Measurements from ENCODE around the gene GALNT1. TPM values are rescaled to one million over a fixed set of nuclear protein-coding genes. Genes with fewer than 3 reads are reported as not detected.

GALNT1 gene
- total and polyA plus RNA-seq, 2 donors (not counting 1 experiment from before 2014, with no cell fraction given) = 7.5 to 51.3 TPM

DNA sequence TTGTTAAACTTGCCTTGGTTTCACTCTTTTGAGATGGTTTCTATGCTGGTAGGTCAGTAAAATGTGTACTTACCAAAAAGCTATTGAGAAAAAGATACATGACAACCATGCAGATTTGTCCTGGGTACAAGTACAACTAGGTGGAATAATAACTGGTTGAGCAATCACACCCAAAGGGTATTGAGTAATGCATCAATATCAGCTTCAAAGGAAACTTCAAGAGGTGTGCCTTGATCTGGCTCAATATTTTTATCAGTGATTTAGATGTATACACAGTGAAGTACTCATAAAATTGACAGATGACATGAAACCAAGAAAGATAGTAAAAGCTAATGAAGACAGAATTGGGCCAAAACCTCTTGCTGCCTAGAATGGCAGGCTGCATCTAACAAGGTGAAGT lies 21.7 kb upstream of the GALNT1 start:
- Histone ChIP-seq H3K4me3 (ENCODE audit: control extremely low read depth in 1 of 5, extremely low read depth in 1 of 5, insufficient read depth in 1 of 5, low read depth in 2 of 5, low read length in 4 of 5) (no peak overlapping the region), H3K9me3 (ENCODE audit: control extremely low read depth in 1 of 3, control insufficient read depth in 2 of 3, insufficient read depth in 1 of 3, low read length in 2 of 3) (no peaks in the 10 kb centered on the region), H3K79me2 (ENCODE audit: control insufficient read depth, insufficient read depth, low read length) (no peaks in the 10 kb centered on the region), H3K4me2 (replicated peaks; ENCODE audit: low read depth, low read length, poor library complexity, severe bottlenecking) (no peak overlapping the region), H3K4me1 (ENCODE audit: control insufficient read depth in 2 of 2, insufficient read depth in 2 of 2, low read length in 2 of 2) (peaks cover 2 to 5% of the 10 kb centered on the region in 2 donors), H3K36me3 (replicated peaks in 1 of 2; ENCODE audit: control extremely low read depth in 1 of 2, control insufficient read depth in 1 of 2, extremely low read depth in 1 of 2, insufficient read depth in 2 of 2, low read length in 1 of 2) (no peaks in the 10 kb centered on the region), H2AFZ (ENCODE audit: insufficient read depth, low read depth, low read length, poor library complexity, severe bottlenecking) (no peak overlapping the region), H3K27me3 (replicated peaks in 1 of 4; ENCODE audit: control extremely low read depth in 1 of 4, control insufficient read depth in 3 of 4, insufficient read depth in 4 of 4, low read length in 3 of 4) (no peaks in the 10 kb centered on the region), H4K20me1 (ENCODE audit: control insufficient read depth, insufficient read depth, low read length, poor library complexity, severe bottlenecking) (no peaks in the 10 kb centered on the region), H3K27ac (ENCODE audit: low read length in 2 of 2) (no peak overlapping the region), H3K9ac (ENCODE audit: low read length) (no peak overlapping the region)
- ChIA-PET CTCF (no interaction called here), POLR2A (no interaction called here)
- H3K27ac Mint-ChIP-seq = no peak overlapping the region
- TF ChIP-seq CTCF (IDR thresholded peaks at IDR 0.05) (no peak), EZH2 (IDR thresholded peaks at IDR 0.05; ENCODE audit: borderline replicate concordance, insufficient read depth, low read depth, low read length, poor library complexity, severe bottlenecking) (no peak)
- peaks cover 10% of the 10 kb centered on the region for H3K4me1 Mint-ChIP-seq
- intact Hi-C loops (cut with micrococcal nuclease) = no loop called here
- ATAC-seq (ENCODE audit: low read depth) (no peak), DNase-seq (no peak)
- no peaks in the 10 kb centered on the region for H3K9me3 Mint-ChIP-seq (ENCODE audit: insufficient read depth)
- H3K27me3 Mint-ChIP-seq = peaks cover 10% of the 10 kb centered on the region
- H3K4me3 Mint-ChIP-seq = no peak overlapping the region

- ATAC-seq (ENCODE audit: low read depth) = peak; percentile 41
- H3K9me3 Mint-ChIP-seq (ENCODE audit: insufficient read depth) = no peaks in the 10 kb centered on the region
- H3K9ac ChIP-seq (ENCODE audit: low read length) = peak overlapping the region; percentile 47
- H4K20me1 ChIP-seq (ENCODE audit: control insufficient read depth, insufficient read depth, low read length, poor library complexity, severe bottlenecking) = no peaks in the 10 kb centered on the region
- H3K36me3 ChIP-seq (replicated peaks in 1 of 2; ENCODE audit: control extremely low read depth in 1 of 2, control insufficient read depth in 1 of 2, extremely low read depth in 1 of 2, insufficient read depth in 2 of 2, low read length in 1 of 2) = no peaks in the 10 kb centered on the region
- DNase-seq = peak; percentile 40
- H3K9me3 ChIP-seq (ENCODE audit: control extremely low read depth in 1 of 3, control insufficient read depth in 2 of 3, insufficient read depth in 1 of 3, low read length in 2 of 3) = no peaks in the 10 kb centered on the region
- no peaks in the 10 kb centered on the region for H3K79me2 ChIP-seq (ENCODE audit: control insufficient read depth, insufficient read depth, low read length)
- intact Hi-C loops (cut with micrococcal nuclease) = no loop called here
- no peaks in the 10 kb centered on the region for H3K27me3 Mint-ChIP-seq
- peak overlapping the region; percentile 76 for H3K4me3 Mint-ChIP-seq
- H3K4me2 ChIP-seq (replicated peaks; ENCODE audit: low read depth, low read length, poor library complexity, severe bottlenecking) = peak overlapping the region; percentile 57
- H3K27ac ChIP-seq (ENCODE audit: low read length in 2 of 2) = peak overlapping the region; percentile 33 to 62
- H3K4me3 ChIP-seq (ENCODE audit: control extremely low read depth in 1 of 5, extremely low read depth in 1 of 5, insufficient read depth in 1 of 5, low read depth in 2 of 5, low read length in 4 of 5) = peak overlapping the region in 3 of 5 experiments; percentile 2 to 36 (median 13)
- no CpG with 5 or more reads among the region's 3 CpGs for WGBS (ENCODE audit: insufficient coverage)
- H3K4me1 ChIP-seq (ENCODE audit: control insufficient read depth in 2 of 2, insufficient read depth in 2 of 2, low read length in 2 of 2) = peaks cover 5% of the 10 kb centered on the region in 2 donors
- peak overlapping the region; percentile 72 for H3K27ac Mint-ChIP-seq
- ChIA-PET CTCF (interaction anchor here (0.8 to 2.5 kb wide), 2 partner anchors 71 to 157 kb away, joined by 3 to 6 read pairs; no protein-coding TSS in a partner anchor), POLR2A (interaction anchor here (0.7 kb wide), 1 partner anchor 126 kb away, joined by 6 read pairs; no protein-coding TSS in a partner anchor)
- no peaks in the 10 kb centered on the region for H3K27me3 ChIP-seq (replicated peaks in 1 of 4; ENCODE audit: control extremely low read depth in 1 of 4, control insufficient read depth in 3 of 4, insufficient read depth in 4 of 4, low read length in 3 of 4)
- peaks cover 16% of the 10 kb centered on the region for H3K4me1 Mint-ChIP-seq
- TF ChIP-seq EZH2 (IDR thresholded peaks at IDR 0.05; ENCODE audit: borderline replicate concordance, insufficient read depth, low read depth, low read length, poor library complexity, severe bottlenecking) (no peak), CTCF (IDR thresholded peaks at IDR 0.05) (no peak)
- peak overlapping the region; percentile 55 for H2AFZ ChIP-seq (ENCODE audit: insufficient read depth, low read depth, low read length, poor library complexity, severe bottlenecking)
These were observed 16.6 kb upstream of the GALNT1 start for GRCh38 chr18:35564795-35565453.
